Progenitor cell of endocrine pancreas (in vitro differentiated cells): ENCODE data around the gene ABI1. TPM values are rescaled to one million over a fixed set of nuclear protein-coding genes. Genes with fewer than 3 reads are reported as not detected.
A peak's percentile ranks its signal among the peaks of the same experiment; 100 is the strongest.

Source experiments
- DNase-seq: peaks from one replicate; pipeline ENCODE4 v3.0.0; 2021; ENCODE audit warnings: low spot score; ENCODE audit not compliant: unreplicated experiment
- H3K27ac Mint-ChIP-seq: 2 replicates; pipeline ENCODE4 v1.8.0; 2021; ENCODE audit warnings: mild to moderate bottlenecking, moderate library complexity, mixed read lengths
- H3K27me3 Mint-ChIP-seq: 2 replicates; pipeline ENCODE4 v1.8.0; 2021; ENCODE audit warnings: mixed read lengths
- H3K36me3 Mint-ChIP-seq: 2 replicates; pipeline ENCODE4 v1.8.0; 2022; ENCODE audit warnings: mixed read lengths; ENCODE audit not compliant: insufficient read depth
- H3K4me1 Mint-ChIP-seq: 2 replicates; pipeline ENCODE4 v1.8.0; 2021; ENCODE audit warnings: low read depth, mixed read lengths
- H3K4me3 Mint-ChIP-seq: 2 replicates; pipeline ENCODE4 v1.8.0; 2021; ENCODE audit warnings: low read depth, mild to moderate bottlenecking, moderate library complexity, mixed read lengths
- H3K9me3 Mint-ChIP-seq: 2 replicates; pipeline ENCODE4 v1.8.0; 2021; ENCODE audit warnings: low read depth, mixed read lengths
- total RNA-seq: library from RNA; stranded (reverse); gene quantifications from 2 replicates; pipeline ENCODE4 v1.2.1, GENCODE V29; 2021
- TF ChIP-seq, protein P1 (sequence below): fragments of 200-600 bp; sonication (generic); IDR thresholded peaks from one replicate; pipeline ENCODE4 v1.5.0; 2021; ENCODE audit warnings: antibody characterized with exemption, mild to moderate bottlenecking; ENCODE audit not compliant: unreplicated experiment

The ABI1 gene
- total RNA-seq, 1 donor from 2014 or later, result 48.2 TPM

DNA sequence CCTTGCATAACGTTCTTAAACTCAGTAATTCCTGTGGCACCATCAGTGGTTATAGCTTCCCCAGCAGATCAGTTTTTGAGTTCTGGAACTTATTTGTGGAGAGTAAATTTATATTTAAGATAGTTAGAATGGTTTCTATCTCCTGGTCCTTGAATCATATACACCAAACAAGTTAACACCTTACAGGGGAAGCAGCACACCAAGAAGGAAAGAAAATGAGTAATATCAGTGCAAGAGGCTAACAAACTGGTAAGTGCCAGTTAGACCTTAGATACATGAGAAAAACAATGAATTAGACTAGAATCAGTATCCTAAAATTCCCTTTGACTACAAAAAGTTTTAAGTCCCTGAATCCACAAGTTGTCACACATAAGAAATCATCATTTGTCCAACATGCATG is 54.2 kb downstream of the ABI1 start:
- no peaks in the 10 kb centered on the region for H3K36me3 Mint-ChIP-seq
- no peak overlapping the region for H3K4me3 Mint-ChIP-seq
- no peak for DNase-seq
- TF ChIP-seq, protein P1, sequence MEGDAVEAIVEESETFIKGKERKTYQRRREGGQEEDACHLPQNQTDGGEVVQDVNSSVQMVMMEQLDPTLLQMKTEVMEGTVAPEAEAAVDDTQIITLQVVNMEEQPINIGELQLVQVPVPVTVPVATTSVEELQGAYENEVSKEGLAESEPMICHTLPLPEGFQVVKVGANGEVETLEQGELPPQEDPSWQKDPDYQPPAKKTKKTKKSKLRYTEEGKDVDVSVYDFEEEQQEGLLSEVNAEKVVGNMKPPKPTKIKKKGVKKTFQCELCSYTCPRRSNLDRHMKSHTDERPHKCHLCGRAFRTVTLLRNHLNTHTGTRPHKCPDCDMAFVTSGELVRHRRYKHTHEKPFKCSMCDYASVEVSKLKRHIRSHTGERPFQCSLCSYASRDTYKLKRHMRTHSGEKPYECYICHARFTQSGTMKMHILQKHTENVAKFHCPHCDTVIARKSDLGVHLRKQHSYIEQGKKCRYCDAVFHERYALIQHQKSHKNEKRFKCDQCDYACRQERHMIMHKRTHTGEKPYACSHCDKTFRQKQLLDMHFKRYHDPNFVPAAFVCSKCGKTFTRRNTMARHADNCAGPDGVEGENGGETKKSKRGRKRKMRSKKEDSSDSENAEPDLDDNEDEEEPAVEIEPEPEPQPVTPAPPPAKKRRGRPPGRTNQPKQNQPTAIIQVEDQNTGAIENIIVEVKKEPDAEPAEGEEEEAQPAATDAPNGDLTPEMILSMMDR, result no peak
- H3K27me3 Mint-ChIP-seq, result no peaks in the 10 kb centered on the region
- H3K4me1 Mint-ChIP-seq, result peaks cover 38% of the 10 kb centered on the region
- no peaks in the 10 kb centered on the region for H3K9me3 Mint-ChIP-seq
- H3K27ac Mint-ChIP-seq, result no peak overlapping the region

DNA sequence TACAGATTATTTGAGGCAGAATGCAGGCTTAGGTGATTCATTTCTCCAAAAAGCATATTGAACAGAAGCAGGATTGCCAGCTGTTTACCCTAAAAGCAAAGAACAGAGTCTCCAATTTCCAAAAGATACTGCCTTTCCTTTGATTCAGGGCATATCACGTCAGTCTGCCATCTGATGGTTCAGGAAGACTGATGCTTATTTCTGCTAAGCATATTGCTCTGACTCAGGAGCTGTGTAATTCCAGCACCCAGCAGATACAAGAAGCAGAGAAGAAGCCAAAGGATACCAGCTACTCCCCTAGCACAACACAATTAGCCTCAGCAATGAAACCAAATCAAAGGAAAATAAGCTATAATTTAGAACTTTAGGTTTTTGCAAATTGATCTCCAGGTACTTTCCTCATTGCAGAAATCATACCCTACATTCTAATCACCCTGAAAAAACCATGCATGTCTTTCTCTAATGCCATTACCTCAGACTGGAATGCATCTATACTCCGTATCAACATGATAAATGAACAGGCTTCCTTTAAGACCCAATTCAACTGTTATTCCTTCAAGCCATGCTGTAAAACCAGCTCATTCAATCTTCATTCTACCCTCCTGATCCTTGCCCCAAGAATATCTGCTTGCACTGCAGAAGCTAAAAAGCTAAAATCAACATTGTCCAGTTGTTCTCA is 55.1 kb downstream of the ABI1 start:
- peaks cover 38% of the 10 kb centered on the region for H3K4me1 Mint-ChIP-seq
- H3K36me3 Mint-ChIP-seq, result no peaks in the 10 kb centered on the region
- TF ChIP-seq, protein P1, result no peak
- no peaks in the 10 kb centered on the region for H3K27me3 Mint-ChIP-seq
- no peaks in the 10 kb centered on the region for H3K9me3 Mint-ChIP-seq
- peak overlapping the region; percentile 5 for H3K27ac Mint-ChIP-seq
- no peak overlapping the region for H3K4me3 Mint-ChIP-seq
- no peak for DNase-seq

DNA sequence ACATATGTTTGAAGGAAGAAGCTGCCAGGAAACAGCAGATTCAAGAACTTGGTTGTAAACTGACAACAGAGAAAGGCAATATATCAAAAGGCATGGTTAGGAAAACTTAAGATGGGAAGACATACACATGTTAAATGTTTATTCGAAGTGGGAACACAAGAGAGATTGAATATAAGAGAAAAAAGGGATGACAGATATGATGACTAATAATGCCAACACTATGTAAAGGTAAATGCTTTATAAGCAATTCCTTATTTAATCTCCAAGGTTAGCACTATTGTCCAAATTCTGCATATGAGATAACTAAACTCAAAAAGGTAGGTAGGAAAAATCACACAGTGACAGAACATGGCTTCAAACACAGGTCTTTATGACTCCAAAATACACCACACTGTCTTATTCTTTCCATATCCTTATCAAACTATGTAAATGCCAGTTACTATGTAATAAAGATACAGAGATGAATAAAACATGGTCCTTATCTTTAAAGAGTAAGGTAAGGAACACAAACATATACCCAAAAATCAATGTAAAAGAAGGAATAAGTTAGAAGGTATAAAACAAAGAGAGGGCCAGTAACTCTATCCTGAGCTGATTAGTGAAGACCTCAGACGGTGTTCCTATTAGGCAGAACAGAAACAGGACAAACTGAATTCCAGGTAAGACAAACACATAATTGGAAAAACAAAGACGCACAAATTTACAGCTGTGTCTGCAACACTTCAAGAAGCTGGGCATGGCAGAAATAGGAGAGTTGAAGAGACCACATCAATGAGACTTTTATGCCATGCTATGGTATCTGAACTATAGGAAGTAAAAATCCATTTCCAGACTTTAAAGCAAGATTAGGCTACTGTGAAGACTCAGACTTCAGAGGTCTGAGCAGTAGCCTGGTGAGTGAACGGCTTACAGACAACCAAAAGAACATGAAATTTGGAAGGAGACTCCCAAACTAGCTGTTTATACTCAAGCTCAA is 56.1 kb downstream of the ABI1 start:
- H3K27me3 Mint-ChIP-seq, result no peaks in the 10 kb centered on the region
- DNase-seq, result no peak
- H3K27ac Mint-ChIP-seq, result peak overlapping the region; percentile 55
- no peak overlapping the region for H3K4me3 Mint-ChIP-seq
- H3K4me1 Mint-ChIP-seq, result peaks cover 38% of the 10 kb centered on the region
- H3K9me3 Mint-ChIP-seq, result no peaks in the 10 kb centered on the region
- no peaks in the 10 kb centered on the region for H3K36me3 Mint-ChIP-seq
- TF ChIP-seq, protein P1, result no peak

DNA sequence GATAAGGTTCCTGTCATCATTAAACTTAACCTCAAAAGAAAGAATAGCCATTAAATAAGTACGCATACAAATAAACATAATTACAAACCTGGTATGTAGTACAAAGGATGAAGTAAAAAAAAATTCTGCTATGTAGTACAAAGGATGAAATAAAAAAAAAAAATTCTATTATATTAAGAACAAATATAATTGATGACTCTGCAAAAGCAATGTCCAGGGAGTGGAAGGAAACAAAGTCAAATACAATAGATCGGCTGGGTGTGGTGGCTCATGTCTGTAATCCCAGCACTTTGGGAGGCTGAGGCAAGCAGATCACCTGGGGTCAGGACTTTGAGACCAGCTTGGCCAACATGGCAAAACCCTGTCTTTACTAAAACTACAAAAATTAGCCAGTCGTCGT is 56.9 kb downstream of the ABI1 start:
- TF ChIP-seq, protein P1, result no peak
- H3K4me3 Mint-ChIP-seq, result no peak overlapping the region
- peaks cover 2% of the 10 kb centered on the region for H3K36me3 Mint-ChIP-seq
- peaks cover 38% of the 10 kb centered on the region for H3K4me1 Mint-ChIP-seq
- peak overlapping the region; percentile 66 for H3K27ac Mint-ChIP-seq
- no peaks in the 10 kb centered on the region for H3K9me3 Mint-ChIP-seq
- no peaks in the 10 kb centered on the region for H3K27me3 Mint-ChIP-seq
- no peak for DNase-seq

DNA sequence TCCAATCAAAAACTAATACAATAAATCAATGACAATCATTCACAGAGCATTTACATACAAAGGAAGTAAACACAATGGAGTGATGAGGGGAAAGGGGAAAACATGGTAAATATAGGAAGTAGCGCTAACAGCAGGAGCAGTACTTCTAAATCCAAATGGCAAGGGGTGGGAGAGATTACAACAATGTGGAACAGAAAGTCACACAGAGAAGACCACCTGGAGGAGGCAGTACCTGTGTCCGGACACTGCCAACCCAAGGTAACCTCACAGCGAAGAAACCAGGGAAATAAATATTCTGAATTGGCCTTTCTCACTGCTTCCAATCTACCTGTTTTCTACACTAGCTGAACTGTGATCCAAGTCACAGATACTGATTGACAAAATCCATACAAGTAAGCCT is 58.2 kb downstream of the ABI1 start:
- DNase-seq, result no peak
- peaks cover 9% of the 10 kb centered on the region for H3K9me3 Mint-ChIP-seq
- peaks cover 8% of the 10 kb centered on the region for H3K36me3 Mint-ChIP-seq
- H3K27ac Mint-ChIP-seq, result peak overlapping the region; percentile 41
- TF ChIP-seq, protein P1, result no peak
- no peak overlapping the region for H3K4me3 Mint-ChIP-seq
- peaks cover 38% of the 10 kb centered on the region for H3K4me1 Mint-ChIP-seq
- H3K27me3 Mint-ChIP-seq, result no peaks in the 10 kb centered on the region
